Epidermal melanocyte (primary cell): ENCODE data around the gene ADGRE1.

Experiments used
- DNase-seq: peaks from one replicate; pipeline ENCODE4 v3.0.0; 2011; ENCODE audit warnings: low spot score; ENCODE audit not compliant: insufficient read length

Gene ADGRE1

DNA sequence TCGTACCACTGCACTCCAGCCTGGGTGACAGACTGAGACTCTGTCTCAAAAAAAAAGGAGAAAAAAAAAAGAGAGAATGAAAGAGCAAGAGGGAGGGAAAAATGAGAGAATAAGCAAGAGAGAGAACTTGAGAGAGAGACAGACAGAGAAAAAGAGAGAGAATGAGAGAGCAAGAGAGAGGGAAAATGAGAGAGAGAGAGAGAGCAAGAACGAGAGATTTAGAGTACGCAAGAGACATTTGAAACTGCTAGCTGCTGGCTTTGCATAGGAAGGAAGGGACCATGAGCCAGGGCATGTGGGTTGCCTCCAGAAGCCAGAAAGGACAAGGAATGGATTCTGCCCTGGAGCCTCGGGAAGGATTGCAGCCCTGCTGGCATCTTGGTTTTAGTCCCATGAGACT lies 9.6 kb upstream of the ADGRE1 start:
- DNase-seq = no peak

DNA sequence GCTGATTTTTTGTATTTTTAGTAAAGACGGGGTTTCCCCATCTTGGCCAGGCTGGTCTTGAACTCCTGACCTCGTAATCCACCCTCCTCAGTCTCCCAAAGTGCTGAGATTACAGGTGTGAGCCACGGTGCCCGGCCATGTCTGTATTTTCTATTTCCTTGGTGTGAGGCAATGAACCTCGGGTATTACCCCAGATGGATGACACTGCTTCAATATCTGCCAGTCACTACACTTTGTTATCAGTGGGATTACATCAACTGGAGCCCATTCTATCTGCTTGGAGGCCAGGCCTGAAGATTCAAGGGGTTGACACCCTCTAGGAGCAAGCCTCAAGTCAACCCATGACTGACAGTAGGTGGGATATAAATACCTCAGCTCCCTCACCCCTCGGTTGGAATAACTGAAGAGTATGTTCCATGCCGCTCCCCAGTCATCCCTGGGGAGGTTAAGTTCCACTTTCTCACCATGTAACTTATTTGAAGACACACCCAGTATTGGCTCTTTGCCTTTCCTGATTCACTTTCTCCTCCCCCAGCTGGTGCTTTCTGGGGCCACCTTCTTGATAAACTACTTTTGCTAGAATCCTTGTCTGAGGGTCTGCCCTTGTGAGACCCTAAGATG lies 992 bp upstream of the ADGRE1 start:
- DNase-seq = no peak

DNA sequence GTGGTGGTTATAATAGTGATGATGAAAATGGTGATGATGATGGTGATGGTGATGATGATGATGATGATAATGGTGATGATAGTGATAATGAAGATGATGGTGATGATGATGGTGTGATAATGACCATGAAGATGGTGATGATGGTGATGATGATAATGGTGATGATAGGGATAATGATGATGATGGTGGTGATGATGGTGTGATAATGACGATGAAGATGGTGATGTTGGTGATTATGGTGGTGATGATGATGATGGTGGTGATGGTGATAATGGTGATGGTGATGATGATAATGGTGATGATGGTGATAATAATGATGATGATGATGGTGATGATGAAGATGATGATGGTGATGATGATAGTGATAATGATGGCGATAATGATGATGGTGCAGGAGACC lies 1.6 kb downstream of the ADGRE1 start:
- no peak for DNase-seq

DNA sequence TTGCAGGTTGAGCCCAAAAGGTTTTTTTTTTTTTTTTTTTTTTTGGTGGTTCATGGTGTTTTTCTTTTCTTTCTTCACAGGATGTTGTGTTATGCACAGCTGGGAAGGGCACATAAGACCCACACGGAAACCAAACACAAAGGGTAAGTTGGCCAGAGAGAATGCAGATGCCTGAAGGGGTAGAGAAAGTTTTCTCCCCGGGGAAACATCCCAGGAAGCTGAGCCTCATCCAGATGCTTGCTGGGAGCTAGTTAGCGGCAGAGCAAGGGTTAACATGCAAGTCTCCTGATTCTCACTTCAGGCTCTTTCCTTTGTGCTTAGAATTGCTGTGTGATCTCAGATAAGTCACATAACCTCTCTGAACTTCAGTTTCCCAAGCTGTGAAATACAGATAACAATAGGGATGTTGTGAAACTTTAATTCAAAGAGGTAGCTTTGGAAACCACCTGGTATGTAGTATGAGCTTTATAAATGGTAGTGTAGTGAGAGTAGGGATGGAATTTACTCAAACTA lies 3.1 kb downstream of the ADGRE1 start:
- no peak for DNase-seq

DNA sequence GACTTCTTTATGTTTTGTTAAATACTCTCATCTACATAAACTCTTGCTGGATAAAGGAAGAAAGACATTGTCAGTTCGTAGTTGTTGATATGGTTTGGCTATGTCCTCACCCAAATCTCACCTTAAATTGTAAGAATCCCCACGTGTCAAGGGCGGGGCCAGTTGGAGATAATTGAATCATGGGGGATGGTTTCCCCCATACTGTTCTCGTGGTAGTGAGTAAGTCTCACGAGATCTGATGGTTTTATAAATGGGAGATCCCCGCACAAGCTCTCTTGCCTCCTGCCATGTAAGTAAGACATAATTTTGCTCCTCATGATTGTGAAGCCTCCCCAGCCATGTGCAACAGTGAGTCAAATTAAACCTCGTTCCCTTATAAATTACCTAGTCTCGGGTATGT lies 3.6 kb downstream of the ADGRE1 start:
- no peak for DNase-seq

DNA sequence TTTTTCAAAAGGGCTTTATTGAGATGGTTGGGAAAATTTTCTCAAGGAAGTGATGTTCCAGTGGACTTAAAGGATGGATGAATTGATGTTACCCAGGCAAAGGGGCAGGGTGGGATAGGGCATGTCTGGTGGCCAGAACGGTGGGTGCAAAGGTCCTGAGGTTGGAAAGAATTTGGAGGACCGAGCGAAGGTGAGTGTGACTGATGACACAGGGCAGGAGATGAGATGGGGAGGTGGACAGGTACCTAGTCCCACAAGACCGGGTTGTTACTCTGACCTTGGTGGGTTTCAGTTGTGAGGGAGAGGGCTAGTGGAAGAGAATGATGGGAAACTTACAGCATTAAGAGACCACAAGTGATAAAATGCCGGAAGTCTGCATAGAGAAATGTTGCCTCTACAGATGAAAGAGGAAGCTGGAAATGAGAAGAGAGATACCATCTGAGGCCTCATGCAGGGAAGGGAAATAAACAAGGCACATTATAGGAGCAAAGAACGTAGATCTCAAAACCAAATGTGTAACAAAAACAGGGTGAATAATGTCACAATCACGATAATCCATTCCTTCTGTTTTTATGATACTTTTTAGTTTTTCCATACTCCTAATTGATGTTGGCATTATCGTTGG lies 4.5 kb downstream of the ADGRE1 start:
- no peak for DNase-seq

DNA sequence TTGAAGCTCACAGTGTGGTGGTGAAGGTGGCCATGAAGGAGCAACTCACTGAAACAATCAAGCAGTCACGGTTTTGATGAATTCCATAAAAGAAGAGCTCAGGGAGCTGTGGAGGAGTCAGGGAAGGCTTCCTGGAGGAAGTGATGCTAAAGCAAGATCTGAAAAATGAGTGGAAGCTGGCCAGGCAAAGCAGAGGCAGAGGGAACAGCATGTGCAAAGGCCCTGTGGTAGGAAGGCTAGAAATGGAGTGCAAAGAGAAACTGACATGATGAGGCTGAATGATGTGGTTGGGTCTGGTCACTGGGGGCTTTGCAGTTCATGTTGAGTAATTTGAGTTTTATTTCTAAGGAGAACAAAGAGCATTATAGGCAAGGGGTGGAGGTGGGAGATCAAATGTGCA lies 6.9 kb downstream of the ADGRE1 start:
- no peak for DNase-seq

DNA sequence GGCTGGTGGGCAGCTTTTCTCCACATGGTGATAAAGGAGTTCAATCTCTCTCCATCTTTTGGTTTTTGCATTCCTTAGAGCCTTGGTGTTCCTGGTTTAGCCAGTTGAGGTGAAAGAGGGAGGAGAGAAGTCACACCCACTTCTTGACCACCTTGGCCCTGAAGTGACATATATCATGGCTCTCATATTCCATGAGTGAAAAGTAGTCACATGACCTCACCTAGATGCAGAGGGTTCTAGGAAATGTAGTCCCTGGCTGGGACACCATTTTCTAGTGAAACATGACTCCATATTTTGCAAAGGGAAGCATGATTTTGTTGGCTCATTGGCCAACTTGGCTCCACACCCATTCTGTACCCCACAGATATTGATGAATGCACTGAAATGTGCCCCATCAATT lies 16.1 kb downstream of the ADGRE1 start:
- DNase-seq = no peak

DNA sequence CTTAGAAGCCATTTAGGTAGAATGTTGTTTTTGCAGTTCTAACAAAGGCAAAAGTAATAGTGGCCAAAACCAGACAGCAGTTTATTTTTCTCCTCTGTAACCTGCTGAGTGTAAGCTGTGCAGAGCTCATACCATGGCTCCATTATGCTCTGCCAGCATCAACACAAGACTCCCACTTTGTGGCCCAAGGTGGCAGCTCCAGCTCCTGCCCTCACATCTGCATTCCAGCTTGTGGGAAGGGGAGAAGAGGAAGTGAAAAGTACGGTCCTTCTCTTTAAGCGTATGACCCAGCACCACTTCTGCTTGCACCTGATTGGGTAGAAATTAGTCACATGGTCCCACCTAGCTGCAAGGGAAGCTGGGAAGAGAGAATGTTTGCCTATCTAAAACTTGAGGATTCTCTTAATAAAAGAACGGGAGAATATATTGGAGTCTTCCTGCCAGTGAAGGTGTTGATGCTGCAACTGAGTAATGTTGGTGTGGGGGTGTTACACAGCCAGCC lies 19.2 kb downstream of the ADGRE1 start:
- DNase-seq = no peak

DNA sequence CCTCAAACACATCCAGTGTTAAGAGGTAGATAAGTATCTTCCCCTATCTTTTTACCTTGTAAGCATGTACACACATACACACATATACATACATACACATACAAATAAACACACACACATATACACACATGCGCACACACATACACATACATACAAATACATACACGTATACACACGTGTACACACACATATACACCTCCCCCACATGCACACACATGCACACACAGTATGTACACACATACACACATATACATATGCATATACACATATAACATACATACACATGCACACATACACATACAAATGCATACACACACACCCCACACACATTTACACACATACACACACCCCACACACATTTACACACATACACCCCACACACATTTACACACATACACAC lies 24.1 kb downstream of the ADGRE1 start:
- DNase-seq = no peak

DNA sequence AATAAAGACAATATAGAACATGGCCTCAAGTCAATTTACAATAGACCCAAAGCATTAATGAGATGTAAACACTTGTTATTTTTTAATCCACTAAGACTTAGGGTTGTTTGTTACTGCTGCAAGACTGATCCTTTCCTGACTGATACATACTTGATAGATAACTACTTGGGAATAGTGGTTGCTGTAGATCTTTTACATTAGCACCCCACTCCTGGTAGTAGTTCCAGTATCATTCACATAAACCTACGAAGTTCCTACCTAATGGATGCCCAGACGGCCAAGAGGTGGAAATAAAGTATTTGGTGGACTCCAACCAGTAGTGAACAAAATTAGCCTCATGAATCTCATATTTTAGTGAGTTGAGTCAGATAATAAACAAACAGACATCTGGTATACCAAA lies 26.9 kb downstream of the ADGRE1 start:
- DNase-seq = no peak

DNA sequence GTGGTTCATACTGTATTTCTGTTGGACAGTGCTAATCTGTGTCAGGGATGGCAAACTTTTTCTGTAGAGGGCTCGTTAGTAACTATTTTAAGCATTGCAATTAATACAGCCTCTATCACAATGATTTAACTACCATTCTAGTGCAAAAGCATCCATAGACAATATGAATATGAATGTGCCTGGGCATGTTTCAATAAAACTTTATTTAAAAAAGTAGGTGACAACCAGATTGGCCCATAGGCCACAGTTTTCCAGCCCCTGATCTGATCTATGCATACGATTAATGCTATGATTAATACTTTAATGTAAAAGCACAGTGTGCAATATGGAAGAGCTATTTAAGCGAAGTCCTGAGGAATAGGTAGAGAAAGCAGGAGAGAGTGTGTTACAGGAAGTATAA lies 29.6 kb downstream of the ADGRE1 start:
- DNase-seq = no peak

DNA sequence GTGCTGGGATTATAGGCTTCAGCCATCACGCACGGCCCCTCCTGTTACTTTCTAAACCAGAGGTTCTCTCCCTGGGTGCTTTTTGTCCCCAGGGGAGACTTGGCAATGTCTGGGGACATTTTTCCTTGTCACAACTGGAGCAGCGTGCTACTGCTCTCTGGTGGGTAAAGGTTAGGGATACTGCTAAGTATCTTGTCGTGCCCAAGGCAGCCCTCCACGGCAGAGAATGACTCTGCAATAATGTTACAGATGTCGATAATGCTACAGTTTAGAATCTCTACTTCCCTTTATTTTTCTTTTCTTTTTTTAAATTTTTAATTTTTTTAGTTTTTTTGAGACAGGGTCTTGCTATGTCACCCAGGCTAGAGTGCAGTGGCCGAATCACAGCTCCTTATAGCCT lies 38.0 kb downstream of the ADGRE1 start:
- DNase-seq = no peak

DNA sequence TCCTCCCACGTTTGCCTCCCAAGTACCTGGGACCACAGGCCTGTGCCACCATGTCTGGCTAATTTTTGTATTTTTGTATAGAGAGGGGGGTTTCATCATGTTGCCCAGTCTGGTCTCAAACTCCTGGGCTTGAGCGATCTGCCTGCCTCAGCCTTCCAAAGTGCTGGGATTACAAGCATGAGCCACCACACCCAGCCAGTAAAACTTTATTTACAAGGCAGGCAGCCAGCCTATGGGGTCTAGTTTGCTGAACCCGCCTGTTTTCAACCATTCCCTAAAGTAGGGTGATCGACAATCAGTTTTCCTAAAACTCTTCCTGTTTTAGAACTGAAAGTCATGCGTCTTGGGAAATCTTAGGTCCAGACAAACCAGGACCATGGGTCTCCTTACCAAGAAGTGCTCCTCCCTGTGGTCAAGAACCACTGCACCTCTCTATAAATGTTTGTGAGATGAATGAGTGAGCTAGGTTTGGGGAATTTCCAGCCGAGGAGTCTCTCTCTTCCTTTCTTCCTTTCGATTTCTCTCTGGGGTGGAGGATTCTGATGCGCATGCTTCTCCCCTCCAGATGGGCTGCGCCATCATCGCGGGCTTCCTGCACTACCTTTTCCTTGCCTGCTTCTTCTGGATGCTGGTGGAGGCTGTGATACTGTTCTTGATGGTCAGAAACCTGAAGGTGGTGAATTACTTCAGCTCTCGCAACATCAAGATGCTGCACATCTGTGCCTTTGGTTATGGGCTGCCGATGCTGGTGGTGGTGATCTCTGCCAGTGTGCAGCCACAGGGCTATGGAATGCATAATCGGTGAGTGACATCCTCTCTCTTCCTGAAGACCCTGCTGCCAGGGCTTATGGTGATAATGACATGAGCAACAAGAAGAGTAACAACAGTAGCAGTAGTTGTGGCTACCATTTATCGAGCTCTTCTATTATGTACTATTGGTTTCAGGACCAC lies 38.7 kb downstream of the ADGRE1 start:
- DNase-seq = no peak

DNA sequence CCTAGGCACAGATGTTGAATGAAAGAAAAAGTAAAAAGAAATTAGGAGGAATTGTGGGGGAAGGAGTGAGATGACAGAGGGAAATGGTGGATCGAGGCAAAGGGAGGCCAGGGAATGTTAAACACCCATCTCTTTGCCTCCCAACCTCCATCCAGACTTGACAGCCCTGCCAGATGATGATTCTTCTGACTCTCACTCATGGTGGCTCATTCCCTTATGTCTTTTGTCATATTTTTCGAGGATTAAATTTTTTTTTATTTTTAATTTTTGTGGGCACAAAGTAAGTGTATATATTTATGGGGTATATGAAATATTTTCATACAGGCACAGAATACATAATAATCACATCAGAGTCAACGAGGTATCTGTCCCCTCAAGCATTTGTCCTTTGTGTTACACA lies 42.8 kb downstream of the ADGRE1 start:
- DNase-seq = no peak

DNA sequence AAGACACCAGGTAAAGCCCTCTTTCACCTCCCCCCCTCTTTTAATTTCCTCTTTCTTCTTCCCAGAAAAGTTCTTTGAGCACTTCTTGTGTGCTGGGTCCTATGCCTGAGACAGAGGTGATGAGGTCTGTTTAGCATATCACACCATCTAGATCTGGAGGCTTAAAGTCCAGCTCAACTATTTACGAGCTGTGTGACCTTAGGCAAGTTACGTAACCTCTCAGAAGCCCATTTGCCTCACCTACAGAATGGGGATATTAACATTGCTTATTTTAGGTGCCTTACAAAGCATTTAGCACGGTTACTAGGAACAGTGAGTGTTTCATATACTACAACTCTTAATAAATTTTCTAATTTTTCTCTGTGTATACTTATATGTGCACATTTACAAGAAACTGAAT lies 47.7 kb downstream of the ADGRE1 start:
- DNase-seq = no peak

DNA sequence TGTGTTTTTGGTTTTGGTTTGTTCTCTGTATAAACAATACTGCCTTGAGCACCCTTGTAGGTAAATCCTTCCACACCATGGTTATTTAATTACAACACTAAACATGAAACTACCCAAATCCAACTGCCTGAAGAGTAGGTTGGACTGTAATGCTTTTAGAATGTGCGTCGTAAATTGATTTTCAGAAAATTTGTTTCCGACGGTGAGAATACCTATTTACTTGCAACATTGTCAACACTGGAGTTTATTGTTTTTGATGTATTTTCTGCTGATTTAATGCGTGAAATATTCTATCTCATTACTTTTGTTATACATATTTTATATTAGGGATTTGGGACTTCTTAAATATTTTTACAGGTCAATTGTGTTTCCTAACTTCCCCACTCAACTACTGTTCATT lies 48.2 kb downstream of the ADGRE1 start:
- no peak for DNase-seq

DNA sequence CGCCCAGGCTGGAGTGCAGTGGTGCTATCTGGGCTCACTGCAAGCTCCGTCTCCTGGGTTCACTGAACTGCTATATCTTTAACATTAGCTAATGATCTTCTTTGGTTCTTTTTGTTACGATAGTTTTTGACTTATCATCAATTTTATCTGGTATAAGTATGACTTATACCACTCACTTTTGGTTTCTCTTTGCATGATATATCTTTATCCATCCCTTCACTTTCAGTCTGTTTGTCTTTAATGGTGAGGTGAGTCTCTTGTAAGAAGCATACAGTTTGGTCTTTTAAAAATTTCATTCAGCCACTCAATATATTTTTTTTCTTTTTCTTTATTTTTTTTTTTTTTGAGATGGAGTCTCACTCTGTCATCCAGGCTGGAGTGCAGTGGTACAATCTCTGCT lies 58.4 kb downstream of the ADGRE1 start:
- DNase-seq = no peak

DNA sequence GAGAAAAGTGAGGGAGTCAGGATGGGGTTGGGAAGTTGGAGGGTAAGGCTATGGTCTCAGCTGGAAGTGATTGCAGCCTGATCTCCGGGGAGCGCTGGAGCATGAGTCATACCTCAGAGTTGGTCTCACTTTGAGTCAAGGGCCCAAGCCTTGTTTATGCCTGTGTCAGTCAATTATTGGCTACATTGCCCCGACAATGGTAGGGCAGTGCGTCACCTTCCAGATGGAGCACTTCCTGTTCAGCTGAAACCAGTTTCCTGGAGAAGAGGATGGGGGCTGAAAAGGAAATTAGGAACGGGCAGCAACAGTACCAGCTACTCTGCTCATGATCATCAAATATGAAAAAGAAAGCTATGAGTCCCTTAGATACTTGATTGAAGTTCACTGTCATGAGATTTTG lies 60.4 kb downstream of the ADGRE1 start:
- no peak for DNase-seq

DNA sequence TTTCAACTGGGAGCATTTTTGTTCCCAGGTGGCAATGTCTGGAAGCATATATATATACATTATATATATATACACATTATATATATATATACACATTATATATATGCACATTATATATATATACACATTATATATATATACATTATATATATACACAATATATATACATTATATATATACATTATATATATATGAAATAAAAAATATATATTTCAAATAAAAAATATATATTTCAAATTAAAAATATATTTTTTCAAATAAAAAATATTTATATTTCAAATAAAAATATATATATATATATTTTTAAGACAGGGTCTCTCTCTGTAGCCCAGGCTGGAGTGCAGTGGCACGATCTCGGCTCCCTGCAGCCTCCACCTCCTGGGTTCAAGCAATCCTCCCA lies 61.5 kb downstream of the ADGRE1 start:
- no peak for DNase-seq

DNA sequence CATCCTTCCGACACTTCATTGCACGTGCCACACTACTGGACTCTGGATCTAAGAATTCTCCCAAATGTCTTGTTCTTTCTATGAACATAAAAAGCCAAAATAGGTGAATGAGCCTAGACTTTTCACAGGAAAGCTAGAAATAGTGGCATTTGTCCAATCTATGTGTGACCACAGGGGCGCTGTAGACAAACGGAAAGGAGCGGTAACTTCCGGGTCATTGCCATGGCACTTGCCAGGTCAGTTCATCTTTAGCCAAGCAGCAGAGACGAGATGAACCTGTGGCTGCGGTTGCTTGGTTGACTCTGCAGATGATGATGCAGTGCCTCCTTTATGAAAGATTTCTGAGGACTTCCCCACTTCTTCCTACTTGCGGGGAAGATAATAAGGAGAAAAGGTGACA lies 65.6 kb downstream of the ADGRE1 start:
- DNase-seq = no peak

DNA sequence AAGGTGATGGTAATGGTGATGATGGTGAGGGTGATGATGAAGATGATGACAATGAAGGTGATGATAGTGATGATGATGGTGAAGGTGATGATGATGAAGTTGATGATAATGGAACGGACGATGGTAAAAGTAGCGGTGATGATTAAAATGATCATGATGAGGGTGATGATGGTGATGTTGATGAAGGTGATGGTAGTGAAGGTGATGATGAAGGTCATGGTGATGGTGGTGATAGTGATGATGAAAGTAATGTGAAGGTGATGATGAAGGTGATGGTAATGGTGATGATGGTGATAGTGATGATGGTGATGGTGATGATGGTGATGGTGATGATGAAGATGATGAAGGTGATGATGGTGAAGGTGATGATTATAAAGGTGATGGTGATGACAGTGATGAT lies 67.7 kb downstream of the ADGRE1 start:
- no peak for DNase-seq
